ENCODE measurements around the gene SMAD2.
"Not testable (repeated sequence)": the region's sequence is repeated elsewhere in the genome, so short reads cannot be mapped to it uniquely, and the experiment has no call there.

SMAD2 gene

GRCh38 chr18:47870605-47871004 is 59.9 kb downstream of the SMAD2 start:
- H3K4me1 Mint-ChIP-seq: peaks cover 44% of the 10 kb centered on the region
- DNase-seq (no peak), ATAC-seq (peak; percentile 95)
- H3K27me3 Mint-ChIP-seq: no peaks in the 10 kb centered on the region
- peaks cover 38% of the 10 kb centered on the region for H3K36me3 Mint-ChIP-seq (ENCODE audit: low read depth)
- no peak overlapping the region for H3K27ac Mint-ChIP-seq
- no peaks in the 10 kb centered on the region for H3K9me3 Mint-ChIP-seq
- H3K4me3 Mint-ChIP-seq: no peak overlapping the region

- no peak for DNase-seq
- Mint-ChIP-seq H3K27me3 (no peaks in the 10 kb centered on the region), H3K4me1 (peaks cover 30% of the 10 kb centered on the region), H3K27ac (no peak overlapping the region), H3K4me3 (no peak overlapping the region), H3K36me3 (ENCODE audit: low read depth) (peaks cover 41% of the 10 kb centered on the region), H3K9me3 (no peaks in the 10 kb centered on the region)
- ATAC-seq: no peak
Observed at GRCh38 chr18:47868744-47869143, 61.7 kb downstream of the SMAD2 start.

GRCh38 chr18:47865183-47865582 is 65.3 kb downstream of the SMAD2 start:
- peaks cover 4% of the 10 kb centered on the region for H3K4me1 Mint-ChIP-seq
- H3K27me3 Mint-ChIP-seq: no peaks in the 10 kb centered on the region
- H3K36me3 Mint-ChIP-seq (ENCODE audit: low read depth): peaks cover 65% of the 10 kb centered on the region
- no peak overlapping the region for H3K4me3 Mint-ChIP-seq
- DNase-seq (no peak), ATAC-seq (no peak)
- no peak overlapping the region for H3K27ac Mint-ChIP-seq
- peaks cover 7% of the 10 kb centered on the region for H3K9me3 Mint-ChIP-seq

GRCh38 chr18:47863041-47863440 is 67.4 kb downstream of the SMAD2 start:
- DNase-seq: no peak
- H3K4me3 Mint-ChIP-seq: no peak overlapping the region
- no peaks in the 10 kb centered on the region for H3K27me3 Mint-ChIP-seq
- H3K4me1 Mint-ChIP-seq: no peaks in the 10 kb centered on the region
- H3K9me3 Mint-ChIP-seq: peaks cover 23% of the 10 kb centered on the region
- no peak for ATAC-seq
- H3K36me3 Mint-ChIP-seq (ENCODE audit: low read depth): peaks cover 74% of the 10 kb centered on the region
- no peak overlapping the region for H3K27ac Mint-ChIP-seq

GRCh38 chr18:47858607-47859006 is 71.9 kb downstream of the SMAD2 start:
- H3K9me3 Mint-ChIP-seq: peaks cover 45% of the 10 kb centered on the region
- H3K27ac Mint-ChIP-seq: no peak overlapping the region
- peaks cover 78% of the 10 kb centered on the region for H3K36me3 Mint-ChIP-seq (ENCODE audit: low read depth)

GRCh38 chr18:47847635-47848034 is 82.8 kb downstream of the SMAD2 start:
- H3K27me3 Mint-ChIP-seq: no peaks in the 10 kb centered on the region
- ATAC-seq (no peak), DNase-seq (no peak)
- no peak overlapping the region for H3K4me3 Mint-ChIP-seq
- no peak overlapping the region for H3K27ac Mint-ChIP-seq
- H3K9me3 Mint-ChIP-seq: no peaks in the 10 kb centered on the region
- H3K4me1 Mint-ChIP-seq: no peaks in the 10 kb centered on the region
- peaks cover 49% of the 10 kb centered on the region for H3K36me3 Mint-ChIP-seq (ENCODE audit: low read depth)

More at GRCh38 chr18:47858607-47859006, 71.9 kb downstream of the SMAD2 start:
- Mint-ChIP-seq H3K4me3 (no peak overlapping the region), H3K27me3 (no peaks in the 10 kb centered on the region), H3K4me1 (no peaks in the 10 kb centered on the region)
- ATAC-seq (no peak), DNase-seq (no peak)

GRCh38 chr18:47846431-47846830 is 84.0 kb downstream of the SMAD2 start:
- H3K27ac Mint-ChIP-seq: no peak overlapping the region

GRCh38 chr18:47844828-47845498 is 85.5 kb downstream of the SMAD2 start:
- Mint-ChIP-seq H3K9me3 (no peaks in the 10 kb centered on the region), H3K27ac (no peak overlapping the region)
- DNase-seq: no peak

More at GRCh38 chr18:47846431-47846830, 84.0 kb downstream of the SMAD2 start:
- DNase-seq (no peak), ATAC-seq (no peak)
- no peaks in the 10 kb centered on the region for H3K9me3 Mint-ChIP-seq
- H3K27me3 Mint-ChIP-seq: no peaks in the 10 kb centered on the region
- H3K4me3 Mint-ChIP-seq: no peak overlapping the region
- H3K4me1 Mint-ChIP-seq: no peaks in the 10 kb centered on the region
- peaks cover 58% of the 10 kb centered on the region for H3K36me3 Mint-ChIP-seq (ENCODE audit: low read depth)

GRCh38 chr18:47842836-47843235 is 87.6 kb downstream of the SMAD2 start:
- no peak overlapping the region for H3K27ac Mint-ChIP-seq
- ATAC-seq (no peak), DNase-seq (no peak)
- peaks cover 76% of the 10 kb centered on the region for H3K36me3 Mint-ChIP-seq (ENCODE audit: low read depth)
- H3K4me3 Mint-ChIP-seq: no peak overlapping the region
- no peaks in the 10 kb centered on the region for H3K4me1 Mint-ChIP-seq
- no peaks in the 10 kb centered on the region for H3K9me3 Mint-ChIP-seq
- no peaks in the 10 kb centered on the region for H3K27me3 Mint-ChIP-seq

More at GRCh38 chr18:47844828-47845498, 85.5 kb downstream of the SMAD2 start:
- peaks cover 69% of the 10 kb centered on the region for H3K36me3 Mint-ChIP-seq (ENCODE audit: low read depth)
- ATAC-seq: no peak
- no peaks in the 10 kb centered on the region for H3K4me1 Mint-ChIP-seq
- H3K27me3 Mint-ChIP-seq: no peaks in the 10 kb centered on the region
- H3K4me3 Mint-ChIP-seq: no peak overlapping the region

GRCh38 chr18:47838396-47838795 is 92.1 kb downstream of the SMAD2 start:
- DNase-seq (no peak), ATAC-seq (no peak)
- Mint-ChIP-seq H3K9me3 (no peaks in the 10 kb centered on the region), H3K27ac (no peak overlapping the region), H3K4me1 (no peaks in the 10 kb centered on the region), H3K36me3 (ENCODE audit: low read depth) (peaks cover 65% of the 10 kb centered on the region), H3K4me3 (no peak overlapping the region), H3K27me3 (no peaks in the 10 kb centered on the region)

- no peak overlapping the region for H3K27ac Mint-ChIP-seq
- H3K27me3 Mint-ChIP-seq: no peaks in the 10 kb centered on the region
- DNase-seq: no peak
Observed at GRCh38 chr18:47832348-47832747, 98.1 kb downstream of the SMAD2 start.

GRCh38 chr18:47831351-47831750 is 99.1 kb downstream of the SMAD2 start:
- Mint-ChIP-seq H3K27me3 (no peaks in the 10 kb centered on the region), H3K36me3 (ENCODE audit: low read depth) (peaks cover 49% of the 10 kb centered on the region)

More at GRCh38 chr18:47832348-47832747, 98.1 kb downstream of the SMAD2 start:
- H3K36me3 Mint-ChIP-seq (ENCODE audit: low read depth): peaks cover 46% of the 10 kb centered on the region
- H3K9me3 Mint-ChIP-seq: peaks cover 6% of the 10 kb centered on the region
- no peak for ATAC-seq
- H3K4me1 Mint-ChIP-seq: no peaks in the 10 kb centered on the region
- H3K4me3 Mint-ChIP-seq: no peak overlapping the region

GRCh38 chr18:47830772-47831171 is 99.7 kb downstream of the SMAD2 start:
- no peaks in the 10 kb centered on the region for H3K4me1 Mint-ChIP-seq
- peaks cover 6% of the 10 kb centered on the region for H3K9me3 Mint-ChIP-seq
- ATAC-seq (no peak), DNase-seq (no peak)
- H3K36me3 Mint-ChIP-seq (ENCODE audit: low read depth): peaks cover 51% of the 10 kb centered on the region
- no peak overlapping the region for H3K4me3 Mint-ChIP-seq
- H3K27ac Mint-ChIP-seq: no peak overlapping the region
- H3K27me3 Mint-ChIP-seq: no peaks in the 10 kb centered on the region

More at GRCh38 chr18:47831351-47831750, 99.1 kb downstream of the SMAD2 start:
- Mint-ChIP-seq H3K4me3 (no peak overlapping the region), H3K4me1 (no peaks in the 10 kb centered on the region), H3K27ac (no peak overlapping the region), H3K9me3 (peaks cover 6% of the 10 kb centered on the region)
- no peak for DNase-seq
- no peak for ATAC-seq

- no peak for ATAC-seq
- DNase-seq: no peak
- H3K27me3 Mint-ChIP-seq: no peaks in the 10 kb centered on the region
- peaks cover 6% of the 10 kb centered on the region for H3K9me3 Mint-ChIP-seq
- H3K4me1 Mint-ChIP-seq: no peaks in the 10 kb centered on the region
- peaks cover 61% of the 10 kb centered on the region for H3K36me3 Mint-ChIP-seq (ENCODE audit: low read depth)
- no peak overlapping the region for H3K4me3 Mint-ChIP-seq
- no peak overlapping the region for H3K27ac Mint-ChIP-seq
Observed at GRCh38 chr18:47829831-47830230, 100.6 kb downstream of the SMAD2 start.

GRCh38 chr18:47828031-47828430 is 102.4 kb downstream of the SMAD2 start:
- not testable (repeated sequence) for H3K27ac Mint-ChIP-seq, ATAC-seq, H3K4me3 Mint-ChIP-seq, H3K9me3 Mint-ChIP-seq, H3K4me1 Mint-ChIP-seq, H3K27me3 Mint-ChIP-seq, DNase-seq
- peaks cover 60% of the 10 kb centered on the region for H3K36me3 Mint-ChIP-seq (ENCODE audit: low read depth)

All from activated naive CD8-positive, alpha-beta T cell treated with anti-CD3 and anti-CD28 coated beads, Interleukin-2, amount 50 U/mL, for 24 hours (primary cell).